Liver (tissue), 9 donors: ENCODE data around the gene RNF144A. TPM values are rescaled to one million over a fixed set of nuclear protein-coding genes. Genes with fewer than 3 reads are reported as not detected.

Source experiments
- DNase-seq: peaks from one replicate; pipeline ENCODE4 v3.0.0-alpha.2; 2017; ENCODE audit warnings: low spot score
- H3K27ac ChIP-seq, 2 donors: one replicate each; pipeline ENCODE4 v1.7.0; 2013; ENCODE audit warnings: inconsistent platforms in 2 of 2, low read length in 2 of 2, control low read depth in 1 of 2, low read depth in 1 of 2, mild to moderate bottlenecking in 1 of 2
- H3K27me3 ChIP-seq, 4 donors: one replicate each; pipeline versions ENCODE4 v1.6.1 to v1.7.0; 2013; ENCODE audit warnings: low read length in 3 of 4, inconsistent platforms in 1 of 4, mild to moderate bottlenecking in 1 of 4, moderate library complexity in 1 of 4; ENCODE audit not compliant: control insufficient read depth in 4 of 4, insufficient read depth in 4 of 4
- H3K36me3 ChIP-seq, 4 donors: one replicate each; pipeline versions ENCODE4 v1.6.1 to v1.7.0; 2013; ENCODE audit warnings: low read length in 3 of 4, mild to moderate bottlenecking in 3 of 4, low read depth in 1 of 4, moderate library complexity in 1 of 4; ENCODE audit not compliant: control insufficient read depth in 4 of 4, insufficient read depth in 3 of 4
- H3K4me1 ChIP-seq, 4 donors: one replicate each; pipeline versions ENCODE4 v1.6.1 to v1.7.0; 2013; ENCODE audit warnings: low read length in 3 of 4, mild to moderate bottlenecking in 3 of 4, moderate library complexity in 1 of 4; ENCODE audit not compliant: control insufficient read depth in 4 of 4, insufficient read depth in 4 of 4
- H3K4me3 ChIP-seq, 3 donors: one replicate each; pipeline versions ENCODE4 v1.6.1 to v1.7.0; 2013; ENCODE audit warnings: low read length in 3 of 3, control low read depth in 1 of 3, low read depth in 1 of 3, mild to moderate bottlenecking in 1 of 3
- H3K9ac ChIP-seq, 2 donors: one replicate each; pipeline ENCODE4 v1.7.0; 2013; ENCODE audit warnings: low read length in 2 of 2, mild to moderate bottlenecking in 2 of 2, moderate library complexity in 2 of 2, control low read depth in 1 of 2, low read depth in 1 of 2
- H3K9me3 ChIP-seq, 4 donors: one replicate each; pipeline versions ENCODE4 v1.6.1 to v1.7.0; 2013; ENCODE audit warnings: low read length in 3 of 4; ENCODE audit not compliant: control insufficient read depth in 4 of 4
- EGR1 ChIP-seq, 2 donors: IDR thresholded peaks; 2 replicates each; pipeline ENCODE4 v1.6.1; 2016 to 2018; ENCODE audit warnings: antibody characterized with exemption in 2 of 2, low read depth in 2 of 2
- FOXA1 ChIP-seq: IDR thresholded peaks from 2 replicates; pipeline ENCODE4 v1.6.1; 2016; ENCODE audit warnings: antibody characterized with exemption
- FOXA2 ChIP-seq: IDR thresholded peaks from 2 replicates; pipeline ENCODE4 v1.6.1; 2016; ENCODE audit warnings: antibody characterized with exemption
- GABPA ChIP-seq, 2 donors: IDR thresholded peaks in 1 of 2; conservative IDR thresholded peaks in 1 of 2; 2 replicates each; pipeline ENCODE4 v1.6.1; 2016; ENCODE audit warnings: antibody characterized with exemption in 2 of 2, mild to moderate bottlenecking in 1 of 2, moderate library complexity in 1 of 2
- HNF4G ChIP-seq: IDR thresholded peaks from 2 replicates; pipeline ENCODE4 v1.6.1; 2016; ENCODE audit warnings: antibody characterized with exemption
- JUND ChIP-seq, 2 donors: IDR thresholded peaks; 2 replicates each; pipeline ENCODE4 v1.6.1; 2016; ENCODE audit warnings: antibody characterized with exemption in 2 of 2
- NR2F2 ChIP-seq: IDR thresholded peaks from 2 replicates; pipeline ENCODE4 v1.6.1; 2016; ENCODE audit warnings: antibody characterized with exemption
- RAD21 ChIP-seq, 2 donors: IDR thresholded peaks; 2 replicates each; pipeline ENCODE4 v1.6.1; 2016; ENCODE audit warnings: antibody characterized with exemption in 2 of 2, mild to moderate bottlenecking in 2 of 2
- RXRA ChIP-seq, 2 donors: IDR thresholded peaks; 2 replicates each; pipeline ENCODE4 v1.6.1; 2017 to 2018; ENCODE audit warnings: antibody characterized with exemption in 2 of 2, mild to moderate bottlenecking in 1 of 2
- TAF1 ChIP-seq: conservative IDR thresholded peaks from 2 replicates; pipeline ENCODE4 v1.6.1; 2016; ENCODE audit warnings: antibody characterized with exemption, mild to moderate bottlenecking
- YY1 ChIP-seq: IDR thresholded peaks from 2 replicates; pipeline ENCODE4 v1.6.1; 2016; ENCODE audit warnings: antibody characterized with exemption, mild to moderate bottlenecking
- WGBS: extraction: QIAGEN DNeasy Blood & Tissue Kit; methylation state at CpG from one replicate; pipeline ENCODE4 v1.1.7; 2013; 5-methylcytosine and 5-hydroxymethylcytosine counted together
- polyA plus RNA-seq, 2 donors: library from polyadenylated mRNA; stranded (reverse) in 1 of 2; unstranded in 1 of 2; fragments of 200-250 nt in 1 of 2; fragments of >200 nt in 1 of 2; fragmentation: Nextera tagmentation in 1 of 2; extraction: Ambion mirVana in 1 of 2; gene quantifications; one replicate each; pipeline versions ENCODE4 v1.2.1 to v1.2.3, GENCODE V29; 2013 to 2015
- total RNA-seq, 2 donors: library from RNA; depleted of rRNA; stranded (reverse); fragments of >200 nt; gene quantifications; one replicate each; pipeline ENCODE4 v1.2.3, GENCODE V29; 2014
- TF ChIP-seq, protein P1 (sequence below): IDR thresholded peaks from 2 replicates; pipeline ENCODE4 v1.6.1; 2016; ENCODE audit warnings: antibody characterized with exemption
- TF ChIP-seq, protein P2 (sequence below): IDR thresholded peaks from 2 replicates; pipeline ENCODE4 v1.6.1; 2016; ENCODE audit warnings: antibody characterized with exemption
- TF ChIP-seq, protein P3 (sequence below): IDR thresholded peaks from 2 replicates; pipeline ENCODE4 v1.6.1; 2016; ENCODE audit warnings: antibody characterized with exemption, mild to moderate bottlenecking
- donor health status: healthy.
- donor health status: healthy.
- donor health status: healthy.
- donor health status: healthy.
- donor health status: healthy.

The RNF144A gene
- total and polyA plus RNA-seq, 4 donors, result 1.0 to 10.4 (median 2.3) TPM

DNA sequence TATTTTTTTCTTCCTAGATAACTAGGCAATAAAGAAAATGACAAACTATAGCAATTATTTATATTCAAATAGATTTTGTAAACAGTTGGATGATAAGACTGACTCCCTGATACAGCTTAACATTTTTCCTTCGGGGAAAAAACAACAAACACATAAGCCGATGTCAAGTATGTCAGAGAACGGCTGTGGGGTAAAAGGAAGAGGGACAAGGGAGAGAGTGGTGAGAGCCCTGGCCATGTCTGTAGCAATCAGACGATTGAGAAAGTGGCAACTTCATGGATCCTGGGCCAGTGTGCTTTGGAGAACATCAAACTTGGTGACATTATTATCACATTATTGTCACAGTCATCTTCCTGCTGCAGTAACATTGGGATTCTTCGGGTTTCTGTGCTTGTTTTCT, 65.2 kb downstream of the RNF144A start:
- WGBS, result 79% methylated on average over 5 of the region's 5 CpGs
- no peaks in the 10 kb centered on the region for H3K36me3 ChIP-seq
- no peak overlapping the region for H3K9ac ChIP-seq
- no peak overlapping the region for H3K27ac ChIP-seq
- TF ChIP-seq, protein P1, sequence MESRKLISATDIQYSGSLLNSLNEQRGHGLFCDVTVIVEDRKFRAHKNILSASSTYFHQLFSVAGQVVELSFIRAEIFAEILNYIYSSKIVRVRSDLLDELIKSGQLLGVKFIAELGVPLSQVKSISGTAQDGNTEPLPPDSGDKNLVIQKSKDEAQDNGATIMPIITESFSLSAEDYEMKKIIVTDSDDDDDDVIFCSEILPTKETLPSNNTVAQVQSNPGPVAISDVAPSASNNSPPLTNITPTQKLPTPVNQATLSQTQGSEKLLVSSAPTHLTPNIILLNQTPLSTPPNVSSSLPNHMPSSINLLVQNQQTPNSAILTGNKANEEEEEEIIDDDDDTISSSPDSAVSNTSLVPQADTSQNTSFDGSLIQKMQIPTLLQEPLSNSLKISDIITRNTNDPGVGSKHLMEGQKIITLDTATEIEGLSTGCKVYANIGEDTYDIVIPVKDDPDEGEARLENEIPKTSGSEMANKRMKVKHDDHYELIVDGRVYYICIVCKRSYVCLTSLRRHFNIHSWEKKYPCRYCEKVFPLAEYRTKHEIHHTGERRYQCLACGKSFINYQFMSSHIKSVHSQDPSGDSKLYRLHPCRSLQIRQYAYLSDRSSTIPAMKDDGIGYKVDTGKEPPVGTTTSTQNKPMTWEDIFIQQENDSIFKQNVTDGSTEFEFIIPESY, result no peak
- TF ChIP-seq TAF1 (no peak), YY1 (no peak), HNF4G (no peak), RAD21 (IDR thresholded peaks at IDR 0.05) (no peak), NR2F2 (no peak), FOXA1 (no peak), GABPA (IDR thresholded peaks at IDR 0.05 in 1 of 2, conservative IDR thresholded peaks at IDR 0.05 in 1 of 2) (no peak)
- TF ChIP-seq, protein P2, sequence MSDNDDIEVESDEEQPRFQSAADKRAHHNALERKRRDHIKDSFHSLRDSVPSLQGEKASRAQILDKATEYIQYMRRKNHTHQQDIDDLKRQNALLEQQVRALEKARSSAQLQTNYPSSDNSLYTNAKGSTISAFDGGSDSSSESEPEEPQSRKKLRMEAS, result no peak
- no peak for DNase-seq
- H3K27me3 ChIP-seq, result no peaks in the 10 kb centered on the region
- H3K4me1 ChIP-seq, result no peaks in the 10 kb centered on the region
- no peak overlapping the region for H3K4me3 ChIP-seq
- H3K9me3 ChIP-seq, result no peaks in the 10 kb centered on the region

DNA sequence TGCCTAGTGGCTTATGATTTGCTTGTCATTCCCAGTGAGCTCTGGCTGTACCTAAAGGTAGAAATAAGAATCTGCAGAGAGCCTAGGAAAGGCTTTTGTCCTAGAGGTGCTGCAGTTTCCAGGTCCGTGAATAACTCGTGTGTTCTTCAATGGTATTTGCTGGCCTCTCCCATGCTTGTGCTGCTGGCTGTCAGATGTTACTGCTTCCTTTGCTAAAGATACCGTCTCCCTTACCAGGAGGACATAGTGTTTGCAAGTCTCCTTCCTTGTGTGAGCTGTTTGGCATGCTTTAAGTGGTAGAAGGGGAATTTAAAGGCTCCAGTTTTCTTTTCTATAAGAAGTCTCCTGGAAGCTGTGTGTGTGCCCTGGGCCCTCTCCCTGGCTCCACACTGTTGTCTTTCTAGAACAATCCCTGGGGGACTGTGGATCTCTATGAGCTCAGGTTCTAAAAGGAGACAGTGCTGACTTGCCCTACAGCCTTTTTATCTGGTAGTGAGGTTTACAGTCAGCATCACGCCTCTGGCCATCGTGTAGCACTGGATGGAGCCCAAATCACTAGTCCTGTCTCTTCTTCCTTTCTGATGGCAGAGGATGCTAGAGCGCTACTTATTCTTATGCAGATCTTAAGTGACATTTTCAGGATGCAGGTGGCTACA, 65.8 kb downstream of the RNF144A start:
- no peaks in the 10 kb centered on the region for H3K36me3 ChIP-seq
- TF ChIP-seq RXRA (IDR thresholded peaks at IDR 0.05) (no peak), JUND (IDR thresholded peaks at IDR 0.05) (no peak), NR2F2 (no peak), FOXA2 (no peak), HNF4G (no peak), FOXA1 (no peak), YY1 (no peak), EGR1 (IDR thresholded peaks at IDR 0.05; ENCODE audit: low read depth in 2 of 2) (no peak)
- TF ChIP-seq, protein P3, sequence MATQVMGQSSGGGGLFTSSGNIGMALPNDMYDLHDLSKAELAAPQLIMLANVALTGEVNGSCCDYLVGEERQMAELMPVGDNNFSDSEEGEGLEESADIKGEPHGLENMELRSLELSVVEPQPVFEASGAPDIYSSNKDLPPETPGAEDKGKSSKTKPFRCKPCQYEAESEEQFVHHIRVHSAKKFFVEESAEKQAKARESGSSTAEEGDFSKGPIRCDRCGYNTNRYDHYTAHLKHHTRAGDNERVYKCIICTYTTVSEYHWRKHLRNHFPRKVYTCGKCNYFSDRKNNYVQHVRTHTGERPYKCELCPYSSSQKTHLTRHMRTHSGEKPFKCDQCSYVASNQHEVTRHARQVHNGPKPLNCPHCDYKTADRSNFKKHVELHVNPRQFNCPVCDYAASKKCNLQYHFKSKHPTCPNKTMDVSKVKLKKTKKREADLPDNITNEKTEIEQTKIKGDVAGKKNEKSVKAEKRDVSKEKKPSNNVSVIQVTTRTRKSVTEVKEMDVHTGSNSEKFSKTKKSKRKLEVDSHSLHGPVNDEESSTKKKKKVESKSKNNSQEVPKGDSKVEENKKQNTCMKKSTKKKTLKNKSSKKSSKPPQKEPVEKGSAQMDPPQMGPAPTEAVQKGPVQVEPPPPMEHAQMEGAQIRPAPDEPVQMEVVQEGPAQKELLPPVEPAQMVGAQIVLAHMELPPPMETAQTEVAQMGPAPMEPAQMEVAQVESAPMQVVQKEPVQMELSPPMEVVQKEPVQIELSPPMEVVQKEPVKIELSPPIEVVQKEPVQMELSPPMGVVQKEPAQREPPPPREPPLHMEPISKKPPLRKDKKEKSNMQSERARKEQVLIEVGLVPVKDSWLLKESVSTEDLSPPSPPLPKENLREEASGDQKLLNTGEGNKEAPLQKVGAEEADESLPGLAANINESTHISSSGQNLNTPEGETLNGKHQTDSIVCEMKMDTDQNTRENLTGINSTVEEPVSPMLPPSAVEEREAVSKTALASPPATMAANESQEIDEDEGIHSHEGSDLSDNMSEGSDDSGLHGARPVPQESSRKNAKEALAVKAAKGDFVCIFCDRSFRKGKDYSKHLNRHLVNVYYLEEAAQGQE, result no peak
- DNase-seq, result no peak
- no peak overlapping the region for H3K9ac ChIP-seq
- no peak overlapping the region for H3K27ac ChIP-seq
- no peaks in the 10 kb centered on the region for H3K4me1 ChIP-seq
- H3K4me3 ChIP-seq, result no peak overlapping the region
- WGBS, result 77% methylated on average over 6 of the region's 6 CpGs
- no peaks in the 10 kb centered on the region for H3K9me3 ChIP-seq
- H3K27me3 ChIP-seq, result no peaks in the 10 kb centered on the region
